ENCODE measurements around the gene PTRH1. TPM values are rescaled to one million over a fixed set of nuclear protein-coding genes. Genes with fewer than 3 reads are reported as not detected.

Gene PTRH1
- total and polyA plus RNA-seq, 10 of the 15 experiments (the other 5 are each of a cell fraction or from before 2014, with no cell fraction given) = 0.69 to 38.4 (median 10.2) TPM

DNA sequence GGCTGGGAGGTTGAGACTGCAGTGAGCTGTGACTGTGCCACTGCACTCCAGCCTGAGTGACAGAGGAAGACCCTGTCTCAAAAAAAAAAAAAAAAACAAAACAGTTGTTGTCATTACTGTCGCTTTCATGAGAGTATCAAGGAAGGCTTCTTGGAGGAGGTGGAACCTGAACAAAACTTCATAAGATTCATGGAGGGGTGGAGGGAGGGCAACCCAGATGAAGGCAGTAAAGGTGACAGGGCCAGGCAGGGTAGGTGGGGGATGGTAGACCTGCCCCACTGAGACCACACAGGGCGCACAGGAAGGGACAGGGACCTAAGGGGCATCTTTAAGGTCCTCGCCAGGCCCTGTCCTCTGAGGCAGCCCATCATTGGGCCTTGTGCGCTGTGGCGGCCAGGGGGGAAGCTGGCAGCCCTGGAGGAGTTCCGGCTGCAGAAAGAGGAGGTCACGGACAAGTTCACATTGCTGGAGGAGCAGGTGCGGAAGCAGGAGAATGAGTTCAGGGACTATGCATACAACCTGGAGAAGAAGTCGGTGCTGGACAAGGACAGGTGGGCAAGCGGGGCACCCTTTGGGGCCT, 5.2 kb downstream of the PTRH1 start (continued):
- TF ChIP-seq, protein P1, sequence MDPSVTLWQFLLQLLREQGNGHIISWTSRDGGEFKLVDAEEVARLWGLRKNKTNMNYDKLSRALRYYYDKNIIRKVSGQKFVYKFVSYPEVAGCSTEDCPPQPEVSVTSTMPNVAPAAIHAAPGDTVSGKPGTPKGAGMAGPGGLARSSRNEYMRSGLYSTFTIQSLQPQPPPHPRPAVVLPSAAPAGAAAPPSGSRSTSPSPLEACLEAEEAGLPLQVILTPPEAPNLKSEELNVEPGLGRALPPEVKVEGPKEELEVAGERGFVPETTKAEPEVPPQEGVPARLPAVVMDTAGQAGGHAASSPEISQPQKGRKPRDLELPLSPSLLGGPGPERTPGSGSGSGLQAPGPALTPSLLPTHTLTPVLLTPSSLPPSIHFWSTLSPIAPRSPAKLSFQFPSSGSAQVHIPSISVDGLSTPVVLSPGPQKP (IDR thresholded peaks at IDR 0.05; ENCODE audit: low read depth, low read length) = no peak
- TF ChIP-seq BCL11A (IDR thresholded peaks at IDR 0.05; ENCODE audit: low read depth, low read length) (no peak), KLF5 (IDR thresholded peaks at IDR 0.05; ENCODE audit: partially characterized antibody) (no peak), ZNF217 (IDR thresholded peaks at IDR 0.05) (no peak), TBL1XR1 (IDR thresholded peaks at IDR 0.05; ENCODE audit: low read depth, low read length) (no peak)
- TF ChIP-seq, protein P2, sequence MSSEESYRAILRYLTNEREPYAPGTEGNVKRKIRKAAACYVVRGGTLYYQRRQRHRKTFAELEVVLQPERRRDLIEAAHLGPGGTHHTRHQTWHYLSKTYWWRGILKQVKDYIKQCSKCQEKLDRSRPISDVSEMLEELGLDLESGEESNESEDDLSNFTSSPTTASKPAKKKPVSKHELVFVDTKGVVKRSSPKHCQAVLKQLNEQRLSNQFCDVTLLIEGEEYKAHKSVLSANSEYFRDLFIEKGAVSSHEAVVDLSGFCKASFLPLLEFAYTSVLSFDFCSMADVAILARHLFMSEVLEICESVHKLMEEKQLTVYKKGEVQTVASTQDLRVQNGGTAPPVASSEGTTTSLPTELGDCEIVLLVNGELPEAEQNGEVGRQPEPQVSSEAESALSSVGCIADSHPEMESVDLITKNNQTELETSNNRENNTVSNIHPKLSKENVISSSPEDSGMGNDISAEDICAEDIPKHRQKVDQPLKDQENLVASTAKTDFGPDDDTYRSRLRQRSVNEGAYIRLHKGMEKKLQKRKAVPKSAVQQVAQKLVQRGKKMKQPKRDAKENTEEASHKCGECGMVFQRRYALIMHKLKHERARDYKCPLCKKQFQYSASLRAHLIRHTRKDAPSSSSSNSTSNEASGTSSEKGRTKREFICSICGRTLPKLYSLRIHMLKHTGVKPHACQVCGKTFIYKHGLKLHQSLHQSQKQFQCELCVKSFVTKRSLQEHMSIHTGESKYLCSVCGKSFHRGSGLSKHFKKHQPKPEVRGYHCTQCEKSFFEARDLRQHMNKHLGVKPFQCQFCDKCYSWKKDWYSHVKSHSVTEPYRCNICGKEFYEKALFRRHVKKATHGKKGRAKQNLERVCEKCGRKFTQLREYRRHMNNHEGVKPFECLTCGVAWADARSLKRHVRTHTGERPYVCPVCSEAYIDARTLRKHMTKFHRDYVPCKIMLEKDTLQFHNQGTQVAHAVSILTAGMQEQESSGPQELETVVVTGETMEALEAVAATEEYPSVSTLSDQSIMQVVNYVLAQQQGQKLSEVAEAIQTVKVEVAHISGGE (CRISPR knock-in tag; IDR thresholded peaks at IDR 0.05) = no peak
- TF ChIP-seq, protein P3, sequence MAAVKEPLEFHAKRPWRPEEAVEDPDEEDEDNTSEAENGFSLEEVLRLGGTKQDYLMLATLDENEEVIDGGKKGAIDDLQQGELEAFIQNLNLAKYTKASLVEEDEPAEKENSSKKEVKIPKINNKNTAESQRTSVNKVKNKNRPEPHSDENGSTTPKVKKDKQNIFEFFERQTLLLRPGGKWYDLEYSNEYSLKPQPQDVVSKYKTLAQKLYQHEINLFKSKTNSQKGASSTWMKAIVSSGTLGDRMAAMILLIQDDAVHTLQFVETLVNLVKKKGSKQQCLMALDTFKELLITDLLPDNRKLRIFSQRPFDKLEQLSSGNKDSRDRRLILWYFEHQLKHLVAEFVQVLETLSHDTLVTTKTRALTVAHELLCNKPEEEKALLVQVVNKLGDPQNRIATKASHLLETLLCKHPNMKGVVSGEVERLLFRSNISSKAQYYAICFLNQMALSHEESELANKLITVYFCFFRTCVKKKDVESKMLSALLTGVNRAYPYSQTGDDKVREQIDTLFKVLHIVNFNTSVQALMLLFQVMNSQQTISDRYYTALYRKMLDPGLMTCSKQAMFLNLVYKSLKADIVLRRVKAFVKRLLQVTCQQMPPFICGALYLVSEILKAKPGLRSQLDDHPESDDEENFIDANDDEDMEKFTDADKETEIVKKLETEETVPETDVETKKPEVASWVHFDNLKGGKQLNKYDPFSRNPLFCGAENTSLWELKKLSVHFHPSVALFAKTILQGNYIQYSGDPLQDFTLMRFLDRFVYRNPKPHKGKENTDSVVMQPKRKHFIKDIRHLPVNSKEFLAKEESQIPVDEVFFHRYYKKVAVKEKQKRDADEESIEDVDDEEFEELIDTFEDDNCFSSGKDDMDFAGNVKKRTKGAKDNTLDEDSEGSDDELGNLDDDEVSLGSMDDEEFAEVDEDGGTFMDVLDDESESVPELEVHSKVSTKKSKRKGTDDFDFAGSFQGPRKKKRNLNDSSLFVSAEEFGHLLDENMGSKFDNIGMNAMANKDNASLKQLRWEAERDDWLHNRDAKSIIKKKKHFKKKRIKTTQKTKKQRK (IDR thresholded peaks at IDR 0.05; ENCODE audit: low read depth, low read length) = no peak
- TF ChIP-seq, protein P4, sequence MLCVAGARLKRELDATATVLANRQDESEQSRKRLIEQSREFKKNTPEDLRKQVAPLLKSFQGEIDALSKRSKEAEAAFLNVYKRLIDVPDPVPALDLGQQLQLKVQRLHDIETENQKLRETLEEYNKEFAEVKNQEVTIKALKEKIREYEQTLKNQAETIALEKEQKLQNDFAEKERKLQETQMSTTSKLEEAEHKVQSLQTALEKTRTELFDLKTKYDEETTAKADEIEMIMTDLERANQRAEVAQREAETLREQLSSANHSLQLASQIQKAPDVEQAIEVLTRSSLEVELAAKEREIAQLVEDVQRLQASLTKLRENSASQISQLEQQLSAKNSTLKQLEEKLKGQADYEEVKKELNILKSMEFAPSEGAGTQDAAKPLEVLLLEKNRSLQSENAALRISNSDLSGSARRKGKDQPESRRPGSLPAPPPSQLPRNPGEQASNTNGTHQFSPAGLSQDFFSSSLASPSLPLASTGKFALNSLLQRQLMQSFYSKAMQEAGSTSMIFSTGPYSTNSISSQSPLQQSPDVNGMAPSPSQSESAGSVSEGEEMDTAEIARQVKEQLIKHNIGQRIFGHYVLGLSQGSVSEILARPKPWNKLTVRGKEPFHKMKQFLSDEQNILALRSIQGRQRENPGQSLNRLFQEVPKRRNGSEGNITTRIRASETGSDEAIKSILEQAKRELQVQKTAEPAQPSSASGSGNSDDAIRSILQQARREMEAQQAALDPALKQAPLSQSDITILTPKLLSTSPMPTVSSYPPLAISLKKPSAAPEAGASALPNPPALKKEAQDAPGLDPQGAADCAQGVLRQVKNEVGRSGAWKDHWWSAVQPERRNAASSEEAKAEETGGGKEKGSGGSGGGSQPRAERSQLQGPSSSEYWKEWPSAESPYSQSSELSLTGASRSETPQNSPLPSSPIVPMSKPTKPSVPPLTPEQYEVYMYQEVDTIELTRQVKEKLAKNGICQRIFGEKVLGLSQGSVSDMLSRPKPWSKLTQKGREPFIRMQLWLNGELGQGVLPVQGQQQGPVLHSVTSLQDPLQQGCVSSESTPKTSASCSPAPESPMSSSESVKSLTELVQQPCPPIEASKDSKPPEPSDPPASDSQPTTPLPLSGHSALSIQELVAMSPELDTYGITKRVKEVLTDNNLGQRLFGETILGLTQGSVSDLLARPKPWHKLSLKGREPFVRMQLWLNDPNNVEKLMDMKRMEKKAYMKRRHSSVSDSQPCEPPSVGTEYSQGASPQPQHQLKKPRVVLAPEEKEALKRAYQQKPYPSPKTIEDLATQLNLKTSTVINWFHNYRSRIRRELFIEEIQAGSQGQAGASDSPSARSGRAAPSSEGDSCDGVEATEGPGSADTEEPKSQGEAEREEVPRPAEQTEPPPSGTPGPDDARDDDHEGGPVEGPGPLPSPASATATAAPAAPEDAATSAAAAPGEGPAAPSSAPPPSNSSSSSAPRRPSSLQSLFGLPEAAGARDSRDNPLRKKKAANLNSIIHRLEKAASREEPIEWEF (IDR thresholded peaks at IDR 0.05; ENCODE audit: insufficient replicate concordance, low read depth, low read length) = no peak

Measured in GM12878 (cell line).